Prostate gland (tissue), 2 donors: ENCODE results near the gene ARRDC1.

Source experiments
- POLR2AphosphoS5 ChIP-seq: sonication (generic); formaldehyde crosslinking; IDR thresholded peaks from one replicate; pipeline ENCODE4 v1.6.1; 2017; ENCODE audit warnings: antibody characterized with exemption
- TF ChIP-seq, protein P1 (sequence below), 4 experiments: fragments of 200-600 bp in 2 of 4; fragments of 450-650 bp in 2 of 4; sonication (generic) in 2 of 4; IDR thresholded peaks; 1 replicate in 3 of 4; 2 replicates in 1 of 4; pipeline ENCODE4 v1.5.1; 2016 to 2019; ENCODE audit warnings: antibody characterized with exemption in 4 of 4, mild to moderate bottlenecking in 2 of 4, moderate library complexity in 2 of 4

- TF ChIP-seq, protein P1, sequence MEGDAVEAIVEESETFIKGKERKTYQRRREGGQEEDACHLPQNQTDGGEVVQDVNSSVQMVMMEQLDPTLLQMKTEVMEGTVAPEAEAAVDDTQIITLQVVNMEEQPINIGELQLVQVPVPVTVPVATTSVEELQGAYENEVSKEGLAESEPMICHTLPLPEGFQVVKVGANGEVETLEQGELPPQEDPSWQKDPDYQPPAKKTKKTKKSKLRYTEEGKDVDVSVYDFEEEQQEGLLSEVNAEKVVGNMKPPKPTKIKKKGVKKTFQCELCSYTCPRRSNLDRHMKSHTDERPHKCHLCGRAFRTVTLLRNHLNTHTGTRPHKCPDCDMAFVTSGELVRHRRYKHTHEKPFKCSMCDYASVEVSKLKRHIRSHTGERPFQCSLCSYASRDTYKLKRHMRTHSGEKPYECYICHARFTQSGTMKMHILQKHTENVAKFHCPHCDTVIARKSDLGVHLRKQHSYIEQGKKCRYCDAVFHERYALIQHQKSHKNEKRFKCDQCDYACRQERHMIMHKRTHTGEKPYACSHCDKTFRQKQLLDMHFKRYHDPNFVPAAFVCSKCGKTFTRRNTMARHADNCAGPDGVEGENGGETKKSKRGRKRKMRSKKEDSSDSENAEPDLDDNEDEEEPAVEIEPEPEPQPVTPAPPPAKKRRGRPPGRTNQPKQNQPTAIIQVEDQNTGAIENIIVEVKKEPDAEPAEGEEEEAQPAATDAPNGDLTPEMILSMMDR (IDR thresholded peaks at IDR 0.05), result no peak
- no peak for TF ChIP-seq POLR2AphosphoS5
Measured at GRCh38 chr9:137639303-137640051, 34.0 kb downstream of the ARRDC1 start.
